ENCODE measurements around the gene TRRAP. TPM values are rescaled to one million over a fixed set of nuclear protein-coding genes. Genes with fewer than 3 reads are reported as not detected.
A peak's percentile ranks its signal among the peaks of the same experiment; 100 is the strongest.

TRRAP gene
- total RNA-seq, 2 donors from 2014 or later = 57.9 to 78.3 TPM

- DNase-seq (ENCODE audit: low spot score) (no peak), ATAC-seq (peak in 1 of 2 donors; percentile 41)
- Mint-ChIP-seq H3K9me3 (no peaks in the 10 kb centered on the region), H3K27me3 (no peaks in the 10 kb centered on the region), H3K27ac (no peak overlapping the region), H3K4me3 (no peak overlapping the region), H3K4me1 (ENCODE audit: low read depth in 2 of 2) (peaks cover 9 to 12% of the 10 kb centered on the region in 2 donors), H3K36me3 (peaks cover 32% of the 10 kb centered on the region)
Measured at GRCh38 chr7:98996150-98996552, 117.8 kb downstream of the TRRAP start.

GRCh38 chr7:98997846-98998245 lies 119.5 kb downstream of the TRRAP start:
- H3K27me3 Mint-ChIP-seq = no peaks in the 10 kb centered on the region
- DNase-seq (ENCODE audit: low spot score) (no peak), ATAC-seq (no peak)
- H3K27ac Mint-ChIP-seq = no peak overlapping the region
- H3K4me1 Mint-ChIP-seq (ENCODE audit: low read depth in 2 of 2) = peaks cover 9 to 22% of the 10 kb centered on the region in 2 donors
- H3K9me3 Mint-ChIP-seq = no peaks in the 10 kb centered on the region
- H3K36me3 Mint-ChIP-seq = peaks cover 17% of the 10 kb centered on the region
- H3K4me3 Mint-ChIP-seq = no peak overlapping the region

- ATAC-seq (no peak), DNase-seq (ENCODE audit: low spot score) (no peak)
- Mint-ChIP-seq H3K4me1 (ENCODE audit: low read depth in 2 of 2) (peaks cover 9 to 22% of the 10 kb centered on the region in 2 donors), H3K36me3 (peaks cover 16% of the 10 kb centered on the region), H3K4me3 (no peak overlapping the region), H3K9me3 (no peaks in the 10 kb centered on the region), H3K27ac (no peak overlapping the region), H3K27me3 (no peaks in the 10 kb centered on the region)
Measured at GRCh38 chr7:98998821-98999725, 120.7 kb downstream of the TRRAP start.

- DNase-seq (ENCODE audit: low spot score) (no peak), ATAC-seq (peak in 1 of 2 donors; percentile 50)
- Mint-ChIP-seq H3K36me3 (peaks cover 20% of the 10 kb centered on the region), H3K4me3 (no peak overlapping the region), H3K27ac (no peak overlapping the region), H3K27me3 (no peaks in the 10 kb centered on the region), H3K9me3 (no peaks in the 10 kb centered on the region), H3K4me1 (ENCODE audit: low read depth in 2 of 2) (peaks cover 9 to 22% of the 10 kb centered on the region in 2 donors)
Measured at GRCh38 chr7:99000196-99000903, 122.0 kb downstream of the TRRAP start.

GRCh38 chr7:99000904-99001465 lies 122.7 kb downstream of the TRRAP start:
- ATAC-seq (no peak), DNase-seq (ENCODE audit: low spot score) (no peak)
- peaks cover 3 to 16% of the 10 kb centered on the region in 2 donors for H3K4me1 Mint-ChIP-seq (ENCODE audit: low read depth in 2 of 2)
- no peaks in the 10 kb centered on the region for H3K9me3 Mint-ChIP-seq
- H3K27ac Mint-ChIP-seq = peak overlapping the region in 1 of 2 donors; percentile 53
- no peaks in the 10 kb centered on the region for H3K27me3 Mint-ChIP-seq
- H3K4me3 Mint-ChIP-seq = no peak overlapping the region
- peaks cover 15% of the 10 kb centered on the region for H3K36me3 Mint-ChIP-seq

GRCh38 chr7:99001482-99002147 lies 123.3 kb downstream of the TRRAP start:
- ATAC-seq (no peak), DNase-seq (ENCODE audit: low spot score) (no peak)
- Mint-ChIP-seq H3K27ac (peak overlapping the region in 1 of 2 donors; percentile 53), H3K27me3 (no peaks in the 10 kb centered on the region), H3K4me3 (no peak overlapping the region), H3K4me1 (ENCODE audit: low read depth in 2 of 2) (peaks cover 0 to 14% of the 10 kb centered on the region in 2 donors), H3K9me3 (no peaks in the 10 kb centered on the region), H3K36me3 (peaks cover 12% of the 10 kb centered on the region)

GRCh38 chr7:99002148-99002826 lies 124.0 kb downstream of the TRRAP start:
- peaks cover 0 to 14% of the 10 kb centered on the region in 2 donors for H3K4me1 Mint-ChIP-seq (ENCODE audit: low read depth in 2 of 2)
- H3K4me3 Mint-ChIP-seq = no peak overlapping the region
- ATAC-seq (no peak), DNase-seq (ENCODE audit: low spot score) (no peak)
- no peaks in the 10 kb centered on the region for H3K27me3 Mint-ChIP-seq
- H3K9me3 Mint-ChIP-seq = no peaks in the 10 kb centered on the region
- H3K36me3 Mint-ChIP-seq = peaks cover 12% of the 10 kb centered on the region
- no peak overlapping the region for H3K27ac Mint-ChIP-seq

- peaks cover 12% of the 10 kb centered on the region for H3K36me3 Mint-ChIP-seq
- ATAC-seq = no peak
- peaks cover 0 to 14% of the 10 kb centered on the region in 2 donors for H3K4me1 Mint-ChIP-seq (ENCODE audit: low read depth in 2 of 2)
- H3K27me3 Mint-ChIP-seq = no peaks in the 10 kb centered on the region
- no peak overlapping the region for H3K4me3 Mint-ChIP-seq
- H3K9me3 Mint-ChIP-seq = no peaks in the 10 kb centered on the region
- DNase-seq (ENCODE audit: low spot score) = no peak
- no peak overlapping the region for H3K27ac Mint-ChIP-seq
Measured at GRCh38 chr7:99002827-99003212, 124.5 kb downstream of the TRRAP start.

- Mint-ChIP-seq H3K27ac (peak overlapping the region in 1 of 2 donors; percentile 29), H3K36me3 (peaks cover 12% of the 10 kb centered on the region), H3K27me3 (no peaks in the 10 kb centered on the region), H3K4me1 (ENCODE audit: low read depth in 2 of 2) (peaks cover 0 to 16% of the 10 kb centered on the region in 2 donors), H3K4me3 (no peak overlapping the region), H3K9me3 (no peaks in the 10 kb centered on the region)
- no peak for ATAC-seq
- no peak for DNase-seq (ENCODE audit: low spot score)
Measured at GRCh38 chr7:99003419-99003818, 125.1 kb downstream of the TRRAP start.

- no peak overlapping the region for H3K4me3 Mint-ChIP-seq
- H3K9me3 Mint-ChIP-seq = no peaks in the 10 kb centered on the region
- H3K4me1 Mint-ChIP-seq (ENCODE audit: low read depth in 2 of 2) = peaks cover 0 to 16% of the 10 kb centered on the region in 2 donors
- DNase-seq (ENCODE audit: low spot score) = no peak
- no peak overlapping the region for H3K27ac Mint-ChIP-seq
- H3K36me3 Mint-ChIP-seq = peaks cover 12% of the 10 kb centered on the region
- no peak for ATAC-seq
- H3K27me3 Mint-ChIP-seq = no peaks in the 10 kb centered on the region
Measured at GRCh38 chr7:99004216-99004615, 125.9 kb downstream of the TRRAP start.

GRCh38 chr7:99004781-99005500 lies 126.6 kb downstream of the TRRAP start:
- H3K4me3 Mint-ChIP-seq = no peak overlapping the region
- H3K27ac Mint-ChIP-seq = no peak overlapping the region
- ATAC-seq (no peak), DNase-seq (ENCODE audit: low spot score) (no peak)
- H3K9me3 Mint-ChIP-seq = no peaks in the 10 kb centered on the region
- peaks cover 0 to 16% of the 10 kb centered on the region in 2 donors for H3K4me1 Mint-ChIP-seq (ENCODE audit: low read depth in 2 of 2)
- peaks cover 12% of the 10 kb centered on the region for H3K36me3 Mint-ChIP-seq
- no peaks in the 10 kb centered on the region for H3K27me3 Mint-ChIP-seq

GRCh38 chr7:99005776-99006175 lies 127.4 kb downstream of the TRRAP start:
- no peak overlapping the region for H3K27ac Mint-ChIP-seq
- peaks cover 18% of the 10 kb centered on the region for H3K36me3 Mint-ChIP-seq
- H3K27me3 Mint-ChIP-seq = no peaks in the 10 kb centered on the region
- DNase-seq (ENCODE audit: low spot score) (no peak), ATAC-seq (no peak)
- H3K9me3 Mint-ChIP-seq = no peaks in the 10 kb centered on the region
- H3K4me3 Mint-ChIP-seq = no peak overlapping the region
- H3K4me1 Mint-ChIP-seq (ENCODE audit: low read depth in 2 of 2) = peaks cover 0 to 16% of the 10 kb centered on the region in 2 donors
